ENCODE data around the gene AFAP1. TPM values are rescaled to one million over a fixed set of nuclear protein-coding genes. Genes with fewer than 3 reads are reported as not detected.

Gene AFAP1
- total RNA-seq, 2 experiments from 2014 or later, result not detected

- BruUV-seq (replicated peaks), result no TSS peak
- no peak overlapping the region for H2AFZ ChIP-seq (ENCODE audit: low read length)
- H3K36me3 ChIP-seq (ENCODE audit: insufficient read depth, low read length), result no peaks in the 10 kb centered on the region
- H3K4me1 ChIP-seq (ENCODE audit: insufficient read depth, low read length, poor library complexity, severe bottlenecking), result no peaks in the 10 kb centered on the region
- H3K4me3 ChIP-seq (ENCODE audit: low read depth, low read length, poor library complexity, severe bottlenecking), result no peak overlapping the region
- no peak overlapping the region for H3K4me2 ChIP-seq (ENCODE audit: low read length)
- ChIA-PET POLR2A (no interaction called here), CTCF (ENCODE audit: unreplicated experiment) (no interaction called here)
- no peak overlapping the region for H3K27ac ChIP-seq (ENCODE audit: low read depth, low read length, poor library complexity, severe bottlenecking)
- H3K79me2 ChIP-seq (ENCODE audit: insufficient read depth, low read depth, low read length), result no peaks in the 10 kb centered on the region
- TF ChIP-seq EZH2phosphoT487 (IDR thresholded peaks at IDR 0.05; ENCODE audit: borderline replicate concordance, low read depth, low read length) (no peak), CTCF (conservative IDR thresholded peaks at IDR 0.05; ENCODE audit: low read length) (no peak)
- H3K9me2 ChIP-seq (ENCODE audit: insufficient read depth, low read length), result no peaks in the 10 kb centered on the region
- intact Hi-C loops (cut with micrococcal nuclease; ENCODE audit: unreplicated experiment), result no loop called here
- peak; percentile 37 for DNase-seq (ENCODE audit: low spot score)
- no peaks in the 10 kb centered on the region for H4K20me1 ChIP-seq (ENCODE audit: insufficient read depth, low read length)
- no peaks in the 10 kb centered on the region for H3K9me3 ChIP-seq (ENCODE audit: low read length)
Observed at GRCh38 chr4:7863911-7864681, 75.6 kb downstream of the AFAP1 start.

- Histone ChIP-seq H3K36me3 (ENCODE audit: insufficient read depth, low read length) (no peaks in the 10 kb centered on the region), H3K4me2 (ENCODE audit: low read length) (no peak overlapping the region), H3K9me2 (ENCODE audit: insufficient read depth, low read length) (no peaks in the 10 kb centered on the region), H3K79me2 (ENCODE audit: insufficient read depth, low read depth, low read length) (no peaks in the 10 kb centered on the region), H3K4me1 (ENCODE audit: insufficient read depth, low read length, poor library complexity, severe bottlenecking) (no peaks in the 10 kb centered on the region), H2AFZ (ENCODE audit: low read length) (no peak overlapping the region), H3K9me3 (ENCODE audit: low read length) (no peaks in the 10 kb centered on the region), H3K27ac (ENCODE audit: low read depth, low read length, poor library complexity, severe bottlenecking) (no peak overlapping the region), H4K20me1 (ENCODE audit: insufficient read depth, low read length) (no peaks in the 10 kb centered on the region), H3K4me3 (ENCODE audit: low read depth, low read length, poor library complexity, severe bottlenecking) (no peak overlapping the region)
- TF ChIP-seq EZH2phosphoT487 (IDR thresholded peaks at IDR 0.05; ENCODE audit: borderline replicate concordance, low read depth, low read length) (no peak), CTCF (conservative IDR thresholded peaks at IDR 0.05; ENCODE audit: low read length) (no peak)
- intact Hi-C loops (cut with micrococcal nuclease; ENCODE audit: unreplicated experiment), result no loop called here
- CTCF ChIA-PET (ENCODE audit: unreplicated experiment), result no interaction called here
- POLR2A ChIA-PET, result interaction anchor here (0.7 kb wide), 1 partner anchor 978 kb away, joined by 3 read pairs; no protein-coding TSS in a partner anchor
- no peak for DNase-seq (ENCODE audit: low spot score)
- BruUV-seq (replicated peaks), result no TSS peak
Observed at GRCh38 chr4:7862561-7863192, 77.0 kb downstream of the AFAP1 start.

- H3K79me2 ChIP-seq (ENCODE audit: insufficient read depth, low read depth, low read length), result no peaks in the 10 kb centered on the region
- ChIA-PET POLR2A (no interaction called here), CTCF (ENCODE audit: unreplicated experiment) (no interaction called here)
- no peak overlapping the region for H3K4me2 ChIP-seq (ENCODE audit: low read length)
- H3K9me2 ChIP-seq (ENCODE audit: insufficient read depth, low read length), result no peaks in the 10 kb centered on the region
- no TSS peak for BruUV-seq (replicated peaks)
- H3K36me3 ChIP-seq (ENCODE audit: insufficient read depth, low read length), result no peaks in the 10 kb centered on the region
- intact Hi-C loops (cut with micrococcal nuclease; ENCODE audit: unreplicated experiment), result no loop called here
- H3K27ac ChIP-seq (ENCODE audit: low read depth, low read length, poor library complexity, severe bottlenecking), result no peak overlapping the region
- no peak overlapping the region for H2AFZ ChIP-seq (ENCODE audit: low read length)
- H3K4me3 ChIP-seq (ENCODE audit: low read depth, low read length, poor library complexity, severe bottlenecking), result no peak overlapping the region
- H4K20me1 ChIP-seq (ENCODE audit: insufficient read depth, low read length), result no peaks in the 10 kb centered on the region
- DNase-seq (ENCODE audit: low spot score), result no peak
- no peaks in the 10 kb centered on the region for H3K9me3 ChIP-seq (ENCODE audit: low read length)
- H3K4me1 ChIP-seq (ENCODE audit: insufficient read depth, low read length, poor library complexity, severe bottlenecking), result no peaks in the 10 kb centered on the region
- TF ChIP-seq CTCF (conservative IDR thresholded peaks at IDR 0.05; ENCODE audit: low read length) (no peak), EZH2phosphoT487 (IDR thresholded peaks at IDR 0.05; ENCODE audit: borderline replicate concordance, low read depth, low read length) (no peak)
Observed at GRCh38 chr4:7861440-7861881, 78.2 kb downstream of the AFAP1 start.
